Activated T-cell treated with anti-CD3 and anti-CD28 coated beads for 1 hour (primary cell): ENCODE results near the gene ZCWPW2.

Experiments used
- DNase-seq: peaks from one replicate; pipeline ENCODE4 v3.0.0-alpha.2; 2020; ENCODE audit warnings: low read depth

The ZCWPW2 gene

GRCh38 chr3:28386049-28386448 is 37.5 kb downstream of the ZCWPW2 start:
- no peak for DNase-seq

- DNase-seq = no peak
These were observed 40.5 kb downstream of the ZCWPW2 start for GRCh38 chr3:28388978-28389377.

- no peak for DNase-seq
These were observed 50.7 kb downstream of the ZCWPW2 start for GRCh38 chr3:28399206-28399605.

- DNase-seq = no peak
These were observed 57.7 kb downstream of the ZCWPW2 start for GRCh38 chr3:28406241-28406640.

GRCh38 chr3:28449398-28449797 is 100.9 kb downstream of the ZCWPW2 start:
- DNase-seq = no peak

- DNase-seq = no peak
These were observed 114.3 kb downstream of the ZCWPW2 start for GRCh38 chr3:28462866-28463265.

GRCh38 chr3:28467414-28467813 is 118.9 kb downstream of the ZCWPW2 start:
- no peak for DNase-seq

- DNase-seq = no peak
These were observed 127.7 kb downstream of the ZCWPW2 start for GRCh38 chr3:28476194-28476593.

GRCh38 chr3:28476764-28477163 is 128.2 kb downstream of the ZCWPW2 start:
- no peak for DNase-seq

GRCh38 chr3:28485164-28485563 is 136.6 kb downstream of the ZCWPW2 start:
- DNase-seq = no peak

- DNase-seq = no peak
These were observed 146.8 kb downstream of the ZCWPW2 start for GRCh38 chr3:28495301-28495700.

GRCh38 chr3:28502397-28502937 is 153.9 kb downstream of the ZCWPW2 start:
- DNase-seq = no peak

GRCh38 chr3:28504976-28505375 is 156.5 kb downstream of the ZCWPW2 start:
- no peak for DNase-seq

GRCh38 chr3:28521663-28522062 is 173.1 kb downstream of the ZCWPW2 start:
- no peak for DNase-seq

GRCh38 chr3:28542351-28542750 is 193.8 kb downstream of the ZCWPW2 start:
- no peak for DNase-seq

- DNase-seq = no peak
These were observed 195.7 kb downstream of the ZCWPW2 start for GRCh38 chr3:28544236-28544635.

- no peak for DNase-seq
These were observed 196.3 kb downstream of the ZCWPW2 start for GRCh38 chr3:28544831-28545230.

- no peak for DNase-seq
These were observed 199.2 kb downstream of the ZCWPW2 start for GRCh38 chr3:28547677-28548076.

- no peak for DNase-seq
These were observed 204.7 kb downstream of the ZCWPW2 start for GRCh38 chr3:28553175-28553574.

GRCh38 chr3:28556195-28556594 is 207.7 kb downstream of the ZCWPW2 start:
- DNase-seq = no peak

GRCh38 chr3:28564211-28564610 is 215.7 kb downstream of the ZCWPW2 start:
- DNase-seq = no peak

GRCh38 chr3:28569357-28569756 is 220.8 kb downstream of the ZCWPW2 start:
- DNase-seq = no peak

- no peak for DNase-seq
These were observed 225.5 kb downstream of the ZCWPW2 start for GRCh38 chr3:28574036-28574435.

GRCh38 chr3:28575100-28575745 is 226.7 kb downstream of the ZCWPW2 start:
- no peak for DNase-seq
